AG09309 (cell line): ENCODE results near the gene CLMN.

Experiments used
- DNase-seq: peaks from one replicate; pipeline ENCODE4 v3.0.0-alpha.2; 2010; ENCODE audit warnings: low read depth
- H3K4me3 ChIP-seq: 2 replicates; pipeline ENCODE4 v1.5.1; 2011; ENCODE audit warnings: mild to moderate bottlenecking, low read depth, low read length, moderate library complexity; ENCODE audit not compliant: control insufficient read depth
- TF ChIP-seq, protein P1 (sequence below): IDR thresholded peaks from 2 replicates; pipeline ENCODE4 v1.5.1; 2011; ENCODE audit warnings: mild to moderate bottlenecking, low read depth, low read length, inconsistent platforms; ENCODE audit not compliant: insufficient read depth, control insufficient read depth; ENCODE audit errors: missing control alignments

The CLMN gene

GRCh38 chr14:95227279-95227860 is 92.3 kb downstream of the CLMN start:
- TF ChIP-seq, protein P1, sequence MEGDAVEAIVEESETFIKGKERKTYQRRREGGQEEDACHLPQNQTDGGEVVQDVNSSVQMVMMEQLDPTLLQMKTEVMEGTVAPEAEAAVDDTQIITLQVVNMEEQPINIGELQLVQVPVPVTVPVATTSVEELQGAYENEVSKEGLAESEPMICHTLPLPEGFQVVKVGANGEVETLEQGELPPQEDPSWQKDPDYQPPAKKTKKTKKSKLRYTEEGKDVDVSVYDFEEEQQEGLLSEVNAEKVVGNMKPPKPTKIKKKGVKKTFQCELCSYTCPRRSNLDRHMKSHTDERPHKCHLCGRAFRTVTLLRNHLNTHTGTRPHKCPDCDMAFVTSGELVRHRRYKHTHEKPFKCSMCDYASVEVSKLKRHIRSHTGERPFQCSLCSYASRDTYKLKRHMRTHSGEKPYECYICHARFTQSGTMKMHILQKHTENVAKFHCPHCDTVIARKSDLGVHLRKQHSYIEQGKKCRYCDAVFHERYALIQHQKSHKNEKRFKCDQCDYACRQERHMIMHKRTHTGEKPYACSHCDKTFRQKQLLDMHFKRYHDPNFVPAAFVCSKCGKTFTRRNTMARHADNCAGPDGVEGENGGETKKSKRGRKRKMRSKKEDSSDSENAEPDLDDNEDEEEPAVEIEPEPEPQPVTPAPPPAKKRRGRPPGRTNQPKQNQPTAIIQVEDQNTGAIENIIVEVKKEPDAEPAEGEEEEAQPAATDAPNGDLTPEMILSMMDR: no peak
- H3K4me3 ChIP-seq: no peak overlapping the region
- no peak for DNase-seq

GRCh38 chr14:95226801-95227200 is 92.9 kb downstream of the CLMN start:
- TF ChIP-seq, protein P1: no peak
- DNase-seq: no peak
- no peak overlapping the region for H3K4me3 ChIP-seq

DNA sequence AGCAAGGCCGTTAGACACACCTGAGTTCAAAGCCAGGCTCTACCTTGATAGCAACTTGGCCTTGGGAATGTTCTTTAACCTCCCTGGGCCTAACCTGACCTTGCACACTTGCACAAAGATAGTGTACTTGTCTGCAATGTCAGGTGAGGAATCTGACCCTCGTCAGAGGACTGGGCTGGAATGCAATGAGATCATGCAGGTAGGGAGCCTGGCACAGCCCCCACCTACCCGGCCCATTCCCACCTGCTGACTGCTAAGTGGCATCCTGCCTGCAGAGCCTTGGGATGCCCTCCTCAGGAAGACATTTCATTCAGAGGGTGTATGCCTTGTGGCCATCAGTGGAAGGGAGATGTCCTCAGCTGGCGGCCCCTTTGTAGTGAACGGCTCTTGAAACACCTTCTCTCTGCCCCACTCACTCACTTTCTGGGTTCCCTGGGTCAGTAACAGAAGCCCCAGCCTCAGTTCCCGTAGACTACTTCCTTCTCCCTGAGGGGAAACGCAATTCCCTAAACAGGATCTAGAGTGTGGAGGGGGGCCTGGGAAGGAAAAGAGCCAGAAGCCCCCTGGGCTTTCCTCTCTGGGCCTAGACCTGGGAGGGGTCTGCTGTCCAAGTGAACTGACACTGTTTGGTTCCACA is 94.3 kb downstream of the CLMN start:
- DNase-seq: no peak
- H3K4me3 ChIP-seq: no peak overlapping the region
- TF ChIP-seq, protein P1: no peak

GRCh38 chr14:95222870-95223398 is 96.8 kb downstream of the CLMN start:
- no peak for DNase-seq
- TF ChIP-seq, protein P1: no peak
- H3K4me3 ChIP-seq: no peak overlapping the region

GRCh38 chr14:95222151-95222631 is 97.5 kb downstream of the CLMN start:
- no peak for DNase-seq
- TF ChIP-seq, protein P1: no peak
- no peak overlapping the region for H3K4me3 ChIP-seq

GRCh38 chr14:95221531-95221930 is 98.2 kb downstream of the CLMN start:
- DNase-seq: no peak
- TF ChIP-seq, protein P1: no peak
- H3K4me3 ChIP-seq: no peak overlapping the region
